Measurements from ENCODE around the gene RALGAPA2.

The RALGAPA2 gene

GRCh38 chr20:20721489-20721888, 9.0 kb upstream of the RALGAPA2 start:
- no peak for DNase-seq (ENCODE audit: extremely low read depth in 1 of 2, low read depth in 1 of 2)

DNA sequence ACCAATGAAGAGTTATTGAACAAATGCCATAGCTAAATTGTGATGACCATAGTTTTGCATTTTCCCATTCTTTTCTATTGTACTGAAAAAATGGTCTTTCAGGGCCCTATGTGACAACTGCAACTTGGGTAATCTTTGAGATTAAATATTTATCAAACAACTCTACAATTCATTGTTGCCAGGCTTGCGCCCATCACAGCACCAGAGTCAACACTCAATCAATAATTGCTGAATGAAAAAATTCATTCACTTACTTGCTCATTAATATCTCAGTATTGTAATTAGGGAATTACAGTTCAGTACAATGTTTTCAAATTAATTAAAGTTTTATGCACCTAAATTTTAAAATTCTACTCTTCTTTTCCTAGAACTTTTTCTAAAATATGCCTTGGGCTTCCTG, 7.7 kb upstream of the RALGAPA2 start:
- DNase-seq (ENCODE audit: extremely low read depth in 1 of 2, low read depth in 1 of 2), result no peak

DNA sequence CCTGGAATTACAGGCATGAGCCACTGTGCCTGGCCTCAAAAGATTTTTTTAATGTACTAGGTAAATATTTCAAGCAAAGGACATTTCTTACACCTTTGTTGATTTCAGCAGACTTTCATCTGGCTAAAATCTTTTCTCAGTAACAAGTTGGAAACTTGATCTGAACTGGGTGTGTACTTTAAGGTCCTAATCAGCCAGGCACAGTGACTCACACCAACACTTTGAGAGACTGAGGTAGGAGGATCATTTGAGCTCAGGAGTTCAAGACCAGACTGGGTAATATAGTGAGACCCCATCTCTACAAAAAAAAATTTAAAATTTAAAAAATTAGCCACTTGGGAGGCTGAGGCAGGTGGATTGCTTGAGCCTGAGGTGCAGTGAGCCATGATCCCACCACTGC, 7.0 kb upstream of the RALGAPA2 start:
- DNase-seq (ENCODE audit: extremely low read depth in 1 of 2, low read depth in 1 of 2), result no peak

GRCh38 chr20:20713244-20713765, 861 bp upstream of the RALGAPA2 start:
- DNase-seq (ENCODE audit: extremely low read depth in 1 of 2, low read depth in 1 of 2), result no peak

DNA sequence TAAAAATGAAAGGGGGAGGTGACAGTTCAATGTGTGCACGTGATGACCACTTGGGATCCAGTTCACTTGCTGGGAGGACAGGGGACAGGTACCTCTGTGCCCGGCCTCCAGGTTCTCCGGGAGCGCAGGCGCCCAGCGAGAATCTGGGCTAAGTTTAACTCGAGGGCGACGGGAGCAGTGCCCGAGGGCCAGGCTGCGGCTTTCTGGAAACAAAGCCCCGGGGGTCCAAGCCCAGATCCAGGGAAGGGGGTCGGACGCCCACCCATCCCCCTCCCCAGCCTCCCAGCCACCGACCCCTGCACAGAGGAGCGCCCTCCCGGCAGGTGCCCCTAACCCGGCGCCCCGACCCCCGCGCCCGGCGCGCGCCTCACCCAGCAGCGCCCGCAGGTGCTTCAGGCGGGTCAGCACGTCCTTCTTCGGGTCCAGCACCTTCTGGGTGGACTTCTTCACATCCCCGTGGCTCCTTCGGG, 405 bp downstream of the RALGAPA2 start:
- DNase-seq (ENCODE audit: extremely low read depth in 1 of 2, low read depth in 1 of 2), result no peak

- DNase-seq (ENCODE audit: extremely low read depth in 1 of 2, low read depth in 1 of 2), result no peak
Observed at GRCh38 chr20:20711413-20711812, 1.0 kb downstream of the RALGAPA2 start.

DNA sequence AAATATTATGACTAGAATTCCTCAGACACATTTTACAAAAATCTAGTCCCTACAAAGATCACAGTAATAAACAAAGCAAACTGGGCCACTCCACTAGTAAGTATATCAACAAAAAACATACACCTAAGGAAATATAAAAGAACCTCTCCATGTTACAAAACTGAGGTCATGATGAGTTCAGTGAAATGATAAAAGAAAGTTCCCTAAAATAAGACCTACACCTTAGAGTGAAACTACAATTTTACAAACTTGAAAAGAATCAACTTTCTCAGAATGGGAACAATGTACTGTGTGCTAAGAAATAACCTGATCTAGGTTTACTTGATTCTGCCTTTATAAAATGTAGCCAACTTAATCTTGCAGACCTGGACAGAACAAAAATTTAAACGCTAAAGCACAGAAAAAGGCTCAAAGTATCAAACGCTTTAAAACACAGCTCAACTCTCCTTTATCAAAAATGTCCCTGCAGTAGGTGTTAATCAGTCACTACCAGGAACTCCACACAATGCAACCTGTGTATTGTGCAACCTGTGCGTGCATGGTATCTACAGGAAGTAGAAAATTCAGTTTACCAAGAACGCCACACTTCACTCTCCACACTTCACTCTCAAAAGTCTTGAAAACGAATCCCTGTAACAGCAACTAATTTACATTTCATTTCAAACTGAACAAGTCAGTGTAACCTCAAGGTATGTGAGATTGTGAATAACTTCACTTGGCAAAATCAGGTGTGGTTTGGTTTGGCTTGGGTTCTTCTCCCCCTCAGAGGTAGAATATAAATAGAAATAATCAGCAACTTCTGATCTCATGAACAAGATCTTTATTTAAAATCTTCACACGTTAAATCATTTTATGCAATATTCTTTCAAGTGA, 1.8 kb downstream of the RALGAPA2 start:
- DNase-seq (ENCODE audit: extremely low read depth in 1 of 2, low read depth in 1 of 2), result no peak

DNA sequence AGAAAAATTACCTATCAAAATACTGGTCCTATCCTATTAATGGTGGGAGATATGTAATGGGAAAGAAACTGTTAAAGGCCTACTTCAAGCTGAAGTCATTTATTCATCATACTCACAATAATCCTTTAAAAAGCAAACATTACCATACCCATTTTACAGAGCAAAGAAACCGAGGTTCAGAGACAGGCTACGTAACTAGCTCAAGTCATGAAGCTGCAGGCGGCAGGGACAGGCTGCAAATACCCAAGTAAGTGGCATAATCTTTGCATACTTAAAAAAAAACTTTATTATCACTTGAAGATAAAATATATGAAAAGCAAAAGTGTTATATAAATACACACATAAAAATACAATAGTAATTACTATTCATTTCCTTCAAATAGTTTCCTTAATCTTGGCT, 2.6 kb downstream of the RALGAPA2 start:
- no peak for DNase-seq (ENCODE audit: extremely low read depth in 1 of 2, low read depth in 1 of 2)

GRCh38 chr20:20706285-20706684, 6.2 kb downstream of the RALGAPA2 start:
- DNase-seq (ENCODE audit: extremely low read depth in 1 of 2, low read depth in 1 of 2), result no peak

GRCh38 chr20:20702330-20703245, 9.9 kb downstream of the RALGAPA2 start:
- DNase-seq (ENCODE audit: extremely low read depth in 1 of 2, low read depth in 1 of 2), result no peak

GRCh38 chr20:20699917-20700316, 12.5 kb downstream of the RALGAPA2 start:
- DNase-seq (ENCODE audit: extremely low read depth in 1 of 2, low read depth in 1 of 2), result no peak

- no peak for DNase-seq (ENCODE audit: extremely low read depth in 1 of 2, low read depth in 1 of 2)
Observed at GRCh38 chr20:20699144-20699543, 13.3 kb downstream of the RALGAPA2 start.

GRCh38 chr20:20697325-20697845, 15.1 kb downstream of the RALGAPA2 start:
- DNase-seq (ENCODE audit: extremely low read depth in 1 of 2, low read depth in 1 of 2), result no peak

- DNase-seq (ENCODE audit: extremely low read depth in 1 of 2, low read depth in 1 of 2), result no peak
Observed at GRCh38 chr20:20695250-20695816, 17.1 kb downstream of the RALGAPA2 start.

DNA sequence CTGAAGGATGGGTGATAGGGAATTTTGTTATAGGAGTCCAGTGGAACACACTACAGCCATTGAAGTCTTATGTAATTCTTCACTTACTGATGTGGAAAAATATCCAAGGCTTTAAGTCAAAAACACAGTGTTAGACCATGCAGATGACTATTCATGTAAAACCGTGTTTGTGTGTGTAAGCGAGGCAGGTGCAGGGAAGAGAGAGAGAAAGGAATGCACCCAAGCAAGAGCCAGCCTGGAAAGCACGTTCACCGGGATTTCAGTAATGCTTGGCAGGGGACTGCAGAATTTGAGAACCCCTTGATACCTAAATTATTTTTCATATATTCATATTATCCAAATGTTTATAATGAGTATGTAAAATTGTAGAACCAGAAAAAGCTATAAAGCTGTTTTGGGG, 17.9 kb downstream of the RALGAPA2 start:
- no peak for DNase-seq (ENCODE audit: extremely low read depth in 1 of 2, low read depth in 1 of 2)

DNA sequence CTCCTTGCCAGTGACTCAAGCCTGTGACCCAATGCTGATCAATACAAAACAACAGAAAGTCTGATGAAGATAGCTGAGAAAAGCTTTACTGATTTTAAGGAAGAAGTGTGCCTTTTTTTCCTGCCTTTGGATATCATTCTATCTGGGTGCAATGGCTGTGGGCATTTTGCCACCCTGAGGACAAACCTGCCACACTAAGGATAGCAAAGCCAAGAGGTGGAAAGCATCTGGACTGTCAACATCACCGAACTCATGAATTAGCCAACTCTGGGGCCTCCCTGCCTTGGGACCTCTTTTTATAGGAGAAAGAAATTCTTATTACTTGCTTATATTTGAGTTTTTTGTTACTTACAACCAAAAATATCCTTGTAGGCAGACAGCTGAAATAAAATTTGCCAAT, 19.9 kb downstream of the RALGAPA2 start:
- no peak for DNase-seq (ENCODE audit: extremely low read depth in 1 of 2, low read depth in 1 of 2)

- no peak for DNase-seq (ENCODE audit: extremely low read depth in 1 of 2, low read depth in 1 of 2)
Observed at GRCh38 chr20:20691477-20692235, 20.8 kb downstream of the RALGAPA2 start.

- DNase-seq (ENCODE audit: extremely low read depth in 1 of 2, low read depth in 1 of 2), result no peak
Observed at GRCh38 chr20:20690676-20691476, 21.6 kb downstream of the RALGAPA2 start.

GRCh38 chr20:20687319-20687718, 25.1 kb downstream of the RALGAPA2 start:
- no peak for DNase-seq (ENCODE audit: extremely low read depth in 1 of 2, low read depth in 1 of 2)
